ENCODE data around the gene PARVG.

PARVG gene

GRCh38 chr22:44194569-44194968 lies 13.8 kb downstream of the PARVG start:
- no peak overlapping the region for H3K4me3 ChIP-seq (ENCODE audit: low read depth, low read length)
- H3K9me3 ChIP-seq (ENCODE audit: control insufficient read depth, low read length) = no peaks in the 10 kb centered on the region
- H3K27me3 ChIP-seq (ENCODE audit: control insufficient read depth, insufficient read depth, low read length) = no peaks in the 10 kb centered on the region
- H3K9ac ChIP-seq = no peak overlapping the region
- H3K79me2 ChIP-seq = no peaks in the 10 kb centered on the region
- no peaks in the 10 kb centered on the region for H3K4me1 ChIP-seq
- TF ChIP-seq, protein P1, sequence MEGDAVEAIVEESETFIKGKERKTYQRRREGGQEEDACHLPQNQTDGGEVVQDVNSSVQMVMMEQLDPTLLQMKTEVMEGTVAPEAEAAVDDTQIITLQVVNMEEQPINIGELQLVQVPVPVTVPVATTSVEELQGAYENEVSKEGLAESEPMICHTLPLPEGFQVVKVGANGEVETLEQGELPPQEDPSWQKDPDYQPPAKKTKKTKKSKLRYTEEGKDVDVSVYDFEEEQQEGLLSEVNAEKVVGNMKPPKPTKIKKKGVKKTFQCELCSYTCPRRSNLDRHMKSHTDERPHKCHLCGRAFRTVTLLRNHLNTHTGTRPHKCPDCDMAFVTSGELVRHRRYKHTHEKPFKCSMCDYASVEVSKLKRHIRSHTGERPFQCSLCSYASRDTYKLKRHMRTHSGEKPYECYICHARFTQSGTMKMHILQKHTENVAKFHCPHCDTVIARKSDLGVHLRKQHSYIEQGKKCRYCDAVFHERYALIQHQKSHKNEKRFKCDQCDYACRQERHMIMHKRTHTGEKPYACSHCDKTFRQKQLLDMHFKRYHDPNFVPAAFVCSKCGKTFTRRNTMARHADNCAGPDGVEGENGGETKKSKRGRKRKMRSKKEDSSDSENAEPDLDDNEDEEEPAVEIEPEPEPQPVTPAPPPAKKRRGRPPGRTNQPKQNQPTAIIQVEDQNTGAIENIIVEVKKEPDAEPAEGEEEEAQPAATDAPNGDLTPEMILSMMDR (IDR thresholded peaks at IDR 0.05) = no peak
- H2AFZ ChIP-seq = no peak overlapping the region
- H3K4me2 ChIP-seq (ENCODE audit: low read length) = no peak overlapping the region
- H3K36me3 ChIP-seq (ENCODE audit: control insufficient read depth, insufficient read depth, low read length) = no peaks in the 10 kb centered on the region
- no peak overlapping the region for H3K27ac ChIP-seq

DNA sequence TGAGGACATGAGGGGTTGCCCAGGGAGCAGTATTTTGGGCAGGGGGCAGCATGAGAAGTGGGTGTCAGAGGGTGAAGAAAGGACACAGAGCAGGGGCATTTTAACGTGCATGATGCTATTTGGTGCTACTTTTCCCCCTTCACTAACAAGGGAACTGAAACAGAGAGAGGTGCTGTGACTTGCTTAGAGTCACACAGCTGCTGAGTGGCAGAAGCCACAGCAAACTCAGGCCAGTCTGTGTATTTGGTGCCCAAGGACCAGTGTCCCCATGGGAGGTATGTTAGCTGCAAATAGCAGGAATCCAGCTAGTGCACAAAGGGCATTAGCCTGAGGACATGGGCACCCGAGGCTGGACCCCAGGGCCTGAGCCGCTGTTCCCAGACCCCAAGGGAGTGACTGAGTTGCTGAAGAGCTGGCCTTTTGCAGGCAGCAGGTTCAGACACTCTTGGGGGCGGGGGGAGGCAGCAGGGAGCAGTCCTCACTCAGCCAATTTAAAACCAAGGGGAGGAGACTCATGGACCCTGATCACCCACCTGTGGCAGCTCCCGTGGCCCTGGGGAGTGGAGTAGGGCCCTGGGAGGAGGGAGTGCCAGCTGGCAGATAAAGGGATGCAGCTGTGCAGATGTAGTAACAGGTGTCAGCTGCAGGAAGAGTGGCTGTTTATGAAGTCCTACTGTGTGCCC lies 14.6 kb downstream of the PARVG start:
- H3K36me3 ChIP-seq (ENCODE audit: control insufficient read depth, insufficient read depth, low read length) = no peaks in the 10 kb centered on the region
- no peak overlapping the region for H3K27ac ChIP-seq
- H3K4me2 ChIP-seq (ENCODE audit: low read length) = no peak overlapping the region
- no peak overlapping the region for H3K9ac ChIP-seq
- no peak overlapping the region for H3K4me3 ChIP-seq (ENCODE audit: low read depth, low read length)
- H3K9me3 ChIP-seq (ENCODE audit: control insufficient read depth, low read length) = no peaks in the 10 kb centered on the region
- TF ChIP-seq, protein P1 (IDR thresholded peaks at IDR 0.05) = no peak
- no peaks in the 10 kb centered on the region for H3K79me2 ChIP-seq
- no peaks in the 10 kb centered on the region for H3K27me3 ChIP-seq (ENCODE audit: control insufficient read depth, insufficient read depth, low read length)
- H2AFZ ChIP-seq = no peak overlapping the region
- H3K4me1 ChIP-seq = no peaks in the 10 kb centered on the region

GRCh38 chr22:44196241-44196640 lies 15.5 kb downstream of the PARVG start:
- no peaks in the 10 kb centered on the region for H3K4me1 ChIP-seq
- H3K27me3 ChIP-seq (ENCODE audit: control insufficient read depth, insufficient read depth, low read length) = no peaks in the 10 kb centered on the region
- H3K4me3 ChIP-seq (ENCODE audit: low read depth, low read length) = no peak overlapping the region
- H3K36me3 ChIP-seq (ENCODE audit: control insufficient read depth, insufficient read depth, low read length) = no peaks in the 10 kb centered on the region
- no peak overlapping the region for H3K27ac ChIP-seq
- H3K9ac ChIP-seq = no peak overlapping the region
- no peaks in the 10 kb centered on the region for H3K79me2 ChIP-seq
- no peak overlapping the region for H3K4me2 ChIP-seq (ENCODE audit: low read length)
- TF ChIP-seq, protein P1 (IDR thresholded peaks at IDR 0.05) = no peak
- no peak overlapping the region for H2AFZ ChIP-seq
- H3K9me3 ChIP-seq (ENCODE audit: control insufficient read depth, low read length) = no peaks in the 10 kb centered on the region

GRCh38 chr22:44196731-44197131 lies 16.0 kb downstream of the PARVG start:
- no peaks in the 10 kb centered on the region for H3K36me3 ChIP-seq (ENCODE audit: control insufficient read depth, insufficient read depth, low read length)
- TF ChIP-seq, protein P1 (IDR thresholded peaks at IDR 0.05) = no peak

DNA sequence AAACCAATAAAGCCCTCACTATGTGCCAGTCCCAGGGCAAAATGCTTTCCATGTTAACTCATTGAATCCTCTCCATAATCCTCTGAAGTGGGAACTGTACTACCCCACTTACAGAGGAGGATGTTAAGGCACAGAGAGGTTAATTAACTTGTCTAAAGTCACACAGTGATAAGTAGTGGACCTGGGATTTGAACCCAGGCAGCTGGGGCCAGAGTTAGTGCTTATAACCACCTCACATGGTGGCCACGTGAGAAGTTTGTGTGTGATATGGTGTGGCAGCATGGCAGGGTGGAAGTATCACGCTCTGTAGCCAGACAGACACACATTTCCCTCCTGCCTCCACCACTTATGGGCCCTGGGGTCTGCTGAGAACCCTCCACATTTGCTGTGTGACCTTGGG lies 16.5 kb downstream of the PARVG start:
- Histone ChIP-seq H3K4me2 (ENCODE audit: low read length) (no peak overlapping the region), H3K4me1 (no peaks in the 10 kb centered on the region), H3K27ac (no peak overlapping the region), H3K79me2 (no peaks in the 10 kb centered on the region), H3K4me3 (ENCODE audit: low read depth, low read length) (no peak overlapping the region), H2AFZ (no peak overlapping the region), H3K9ac (no peak overlapping the region), H3K9me3 (ENCODE audit: control insufficient read depth, low read length) (no peaks in the 10 kb centered on the region), H3K27me3 (ENCODE audit: control insufficient read depth, insufficient read depth, low read length) (no peaks in the 10 kb centered on the region), H3K36me3 (ENCODE audit: control insufficient read depth, insufficient read depth, low read length) (no peaks in the 10 kb centered on the region)
- TF ChIP-seq, protein P1 (IDR thresholded peaks at IDR 0.05) = no peak

More at GRCh38 chr22:44196731-44197131, 16.0 kb downstream of the PARVG start:
- no peaks in the 10 kb centered on the region for H3K9me3 ChIP-seq (ENCODE audit: control insufficient read depth, low read length)
- no peak overlapping the region for H2AFZ ChIP-seq
- H3K27ac ChIP-seq = no peak overlapping the region
- no peaks in the 10 kb centered on the region for H3K79me2 ChIP-seq
- no peak overlapping the region for H3K4me2 ChIP-seq (ENCODE audit: low read length)
- no peak overlapping the region for H3K4me3 ChIP-seq (ENCODE audit: low read depth, low read length)
- no peaks in the 10 kb centered on the region for H3K4me1 ChIP-seq
- H3K9ac ChIP-seq = no peak overlapping the region
- H3K27me3 ChIP-seq (ENCODE audit: control insufficient read depth, insufficient read depth, low read length) = no peaks in the 10 kb centered on the region

Measured in parathyroid adenoma (tissue), 2 donors.